Medulla oblongata (tissue), 1 donor: ENCODE data around the gene CEP55.

Experiments used
- DNase-seq: peaks from one replicate; pipeline ENCODE4 v3.0.0-alpha.2; 2015; ENCODE audit errors: extremely low spot score

Gene CEP55

DNA sequence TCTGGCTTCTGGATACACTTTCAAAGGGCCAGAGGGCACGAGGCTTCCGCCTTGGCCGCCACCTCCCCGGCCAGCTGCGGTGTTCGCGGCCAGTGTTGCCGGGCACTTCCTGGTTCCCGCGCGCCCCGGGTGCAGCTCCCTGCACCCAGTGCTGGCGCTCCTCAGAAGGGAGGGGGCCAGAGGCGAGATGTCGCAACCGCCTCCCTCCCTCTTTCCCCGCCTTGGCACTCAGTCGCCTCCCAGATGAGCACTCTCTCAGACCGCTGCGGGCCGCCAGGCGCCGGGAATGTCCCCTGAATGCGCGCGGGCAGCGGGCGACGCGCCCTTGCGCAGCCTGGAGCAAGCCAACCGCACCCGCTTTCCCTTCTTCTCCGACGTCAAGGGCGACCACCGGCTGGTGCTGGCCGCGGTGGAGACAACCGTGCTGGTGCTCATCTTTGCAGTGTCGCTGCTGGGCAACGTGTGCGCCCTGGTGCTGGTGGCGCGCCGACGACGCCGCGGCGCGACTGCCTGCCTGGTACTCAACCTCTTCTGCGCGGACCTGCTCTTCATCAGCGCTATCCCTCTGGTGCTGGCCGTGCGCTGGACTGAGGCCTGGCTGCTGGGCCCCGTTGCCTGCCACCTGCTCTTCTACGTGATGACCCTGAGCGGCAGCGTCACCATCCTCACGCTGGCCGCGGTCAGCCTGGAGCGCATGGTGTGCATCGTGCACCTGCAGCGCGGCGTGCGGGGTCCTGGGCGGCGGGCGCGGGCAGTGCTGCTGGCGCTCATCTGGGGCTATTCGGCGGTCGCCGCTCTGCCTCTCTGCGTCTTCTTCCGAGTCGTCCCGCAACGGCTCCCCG, 70.2 kb downstream of the CEP55 start, which contains the start of gene FFAR4:
Gene FFAR4, plus strand, starts transcription at position 231 of the 842 bp plus-strand sequence. Its CDS starts 56 bp downstream, at position 287.
- DNase-seq: peak; percentile 54

DNA sequence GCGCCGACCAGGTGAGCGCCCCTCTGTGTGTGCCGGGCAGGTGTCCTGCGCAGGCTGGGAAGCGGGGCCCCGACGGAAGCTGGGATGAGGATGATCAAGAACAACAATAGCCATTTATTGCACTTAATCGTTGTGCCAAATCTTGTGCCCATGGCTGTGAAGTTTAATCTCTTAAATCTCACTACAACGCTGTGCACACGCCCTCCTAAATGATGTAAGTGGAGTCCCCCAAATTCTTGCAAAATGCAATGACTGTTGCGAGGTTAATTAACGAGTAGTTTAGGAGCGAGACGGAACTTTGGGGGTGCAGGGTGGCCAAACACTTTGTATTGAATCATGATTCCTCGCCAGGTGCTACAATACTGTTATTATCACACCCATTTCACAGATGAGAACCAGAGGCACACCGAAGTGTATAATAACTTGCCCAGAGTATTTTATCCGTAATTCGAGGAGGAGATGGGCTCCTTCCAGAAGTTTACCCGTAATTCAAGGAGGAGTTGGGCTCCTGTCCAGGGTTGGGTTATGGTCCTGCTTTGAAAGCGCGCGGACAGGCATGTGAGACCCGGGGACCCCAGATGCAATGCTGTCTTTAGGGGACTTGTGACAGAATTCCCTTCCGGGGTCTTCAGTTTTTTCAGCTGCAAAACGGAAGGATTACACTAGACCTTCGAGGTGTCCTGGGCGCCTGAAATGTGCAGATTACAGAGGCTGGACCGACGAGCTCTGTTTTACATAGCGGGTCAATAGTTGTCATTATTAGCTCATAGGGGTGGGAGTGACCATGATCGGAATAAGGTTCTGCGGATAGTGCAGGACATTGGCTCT, 71.1 kb downstream of the CEP55 start:
- no peak for DNase-seq

DNA sequence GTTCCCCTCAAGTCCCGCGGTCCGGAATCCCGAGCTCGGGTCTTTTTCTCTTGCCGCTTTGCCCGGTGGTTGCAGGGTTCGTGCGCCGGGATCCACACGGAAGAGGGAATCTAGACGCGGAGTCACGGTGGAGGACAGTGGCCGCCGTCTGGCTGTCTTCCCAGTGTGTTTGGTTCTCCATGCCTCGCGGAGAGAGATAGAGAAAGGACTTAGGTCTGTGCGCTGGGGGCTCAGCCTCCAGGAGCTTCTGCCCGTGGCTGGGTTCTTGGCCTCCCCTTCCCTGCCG, 71.6 kb downstream of the CEP55 start:
- no peak for DNase-seq

DNA sequence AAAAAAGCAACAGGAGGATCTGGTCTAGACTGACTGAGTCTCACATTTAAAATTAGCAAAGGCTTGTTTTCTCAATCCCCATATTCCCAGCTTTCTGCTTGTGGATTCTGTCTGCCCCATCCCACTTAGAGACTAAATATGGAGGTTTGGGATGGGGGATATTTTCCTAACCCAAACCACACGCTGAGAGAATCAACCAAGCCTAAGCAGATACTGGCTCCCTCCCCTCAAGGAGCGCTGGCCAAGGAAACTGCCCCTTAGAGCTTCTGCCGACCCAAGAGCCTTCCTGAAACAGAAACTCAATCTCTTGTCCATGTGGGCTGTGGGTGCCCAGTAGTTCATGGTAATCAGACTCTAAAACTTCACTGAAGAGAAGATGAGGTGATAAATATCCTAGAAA, 74.0 kb downstream of the CEP55 start:
- DNase-seq: peak; percentile 25

DNA sequence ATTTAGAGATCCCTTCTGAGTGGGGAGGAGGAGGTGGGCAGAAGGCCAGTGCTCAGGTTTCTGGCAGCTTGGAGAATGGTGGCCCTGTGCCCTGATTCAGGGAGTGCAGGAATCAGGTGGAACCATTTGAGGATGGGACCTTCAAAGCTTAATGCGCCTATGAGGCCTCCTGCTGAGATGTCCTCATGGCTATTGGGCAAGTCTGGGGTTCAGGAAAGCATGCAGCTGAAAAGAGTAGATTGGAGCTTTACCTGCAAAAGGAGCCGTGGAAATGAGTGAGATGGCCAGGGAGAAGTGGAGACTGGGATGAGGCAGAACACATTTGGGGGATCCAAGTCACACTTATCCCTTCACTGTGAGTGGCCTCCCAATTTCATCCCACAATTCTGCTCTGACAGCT, 76.2 kb downstream of the CEP55 start:
- DNase-seq: no peak

DNA sequence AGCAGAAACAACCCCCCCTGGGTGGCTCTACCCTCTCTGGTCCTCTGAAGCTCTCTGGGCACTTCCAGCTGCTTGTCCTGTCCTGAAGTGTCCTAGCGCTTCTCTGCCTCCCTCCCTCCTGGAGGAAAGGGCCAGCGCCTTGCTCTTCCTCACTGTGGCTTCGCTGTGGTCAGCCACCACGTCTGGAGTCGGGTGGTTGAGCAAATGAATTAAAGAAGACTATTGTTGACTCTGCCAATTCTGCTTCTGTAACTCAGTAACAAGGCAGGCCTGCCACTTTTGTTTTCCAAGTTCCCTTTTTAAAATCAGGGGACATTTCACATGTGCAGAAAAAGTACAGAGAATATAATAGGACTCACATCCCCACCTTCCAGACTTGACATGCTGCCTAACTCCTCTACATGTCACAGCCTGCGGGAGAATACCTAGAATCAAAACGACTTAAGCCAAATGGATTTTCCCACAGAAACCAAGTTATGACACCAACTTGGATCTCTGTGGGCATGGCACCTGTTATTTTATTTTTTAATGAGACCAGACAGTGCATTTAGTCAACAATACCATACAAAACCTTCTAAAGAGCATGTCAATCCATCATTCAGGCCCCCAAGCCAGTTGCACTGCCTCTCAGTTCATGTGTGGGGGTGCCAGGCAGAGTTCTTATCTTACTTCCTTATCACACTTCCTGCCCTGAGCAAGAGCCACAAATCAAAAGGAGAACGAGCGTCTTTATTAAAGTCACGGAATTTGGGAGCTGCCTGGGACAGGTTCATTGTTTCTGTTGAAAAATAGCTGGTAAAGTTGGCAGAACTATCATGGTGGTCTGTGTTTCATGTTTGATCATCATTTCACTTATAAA, 76.9 kb downstream of the CEP55 start:
- peak; percentile 82 for DNase-seq

DNA sequence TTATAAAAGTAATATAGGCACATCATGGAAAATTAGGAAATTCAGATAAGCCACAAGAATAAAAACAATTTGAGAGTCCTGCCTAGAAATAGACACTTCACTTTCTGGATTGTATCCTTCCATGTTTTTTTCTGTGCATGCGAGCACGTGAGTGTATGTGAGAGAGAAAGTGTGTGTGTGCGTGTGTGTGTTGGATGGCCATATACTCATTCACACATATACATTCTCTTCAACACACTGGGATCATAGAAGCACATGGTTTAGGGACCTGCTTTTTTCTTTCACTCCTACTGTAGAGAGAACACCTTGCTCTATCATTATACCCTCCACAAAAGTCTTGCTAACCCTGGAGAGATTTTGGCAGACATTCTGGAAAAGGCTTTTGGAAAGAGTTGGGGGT, 77.5 kb downstream of the CEP55 start:
- no peak for DNase-seq

DNA sequence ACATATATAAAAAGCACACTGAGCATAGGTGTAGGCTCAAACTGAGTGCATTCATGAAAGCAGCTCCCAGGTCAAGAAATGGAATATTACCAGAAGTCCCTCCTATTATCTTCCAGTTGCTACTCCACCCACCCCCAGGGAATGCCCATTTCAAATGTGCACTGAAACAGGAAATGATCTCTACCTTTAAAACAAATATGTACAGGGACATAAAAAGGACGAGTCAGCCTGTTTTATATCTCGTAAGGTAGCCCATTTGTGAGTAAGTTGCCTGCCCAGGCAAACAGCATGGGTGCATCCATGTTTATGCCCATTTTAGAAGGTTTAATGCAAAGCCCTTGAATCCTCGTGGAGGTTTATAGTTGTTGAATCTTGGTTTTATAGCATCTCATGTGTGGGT, 80.5 kb downstream of the CEP55 start:
- DNase-seq: no peak

DNA sequence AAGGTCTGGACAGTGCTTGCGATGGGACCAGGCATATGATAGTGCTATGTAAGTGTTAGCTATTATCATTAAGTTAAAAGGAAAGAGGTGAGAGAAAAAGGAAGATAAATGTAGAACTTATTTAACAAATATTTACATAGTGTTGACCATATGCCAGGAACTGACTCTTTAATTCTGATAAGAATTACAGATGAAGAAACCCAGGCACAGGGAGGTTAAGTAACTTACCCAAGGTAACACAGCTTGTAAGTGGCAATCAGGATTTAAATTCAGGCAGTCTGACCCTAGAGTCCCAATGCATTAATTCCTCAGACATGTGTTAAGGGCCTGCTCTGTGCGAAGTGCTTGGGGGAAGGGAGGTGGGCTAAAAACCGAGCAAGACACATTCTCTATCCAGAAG, 81.2 kb downstream of the CEP55 start:
- no peak for DNase-seq
